Neural progenitor cell (in vitro differentiated cells): ENCODE data around the gene COL23A1. TPM values are rescaled to one million over a fixed set of nuclear protein-coding genes. Genes with fewer than 3 reads are reported as not detected.
"Not testable (repeated sequence)": the region's sequence is repeated elsewhere in the genome, so short reads cannot be mapped to it uniquely, and the experiment has no call there.

Experiments
- DNase-seq: peaks from one replicate; pipeline ENCODE4 v3.0.0-alpha.2; 2016; ENCODE audit warnings: low spot score
- H2AFZ ChIP-seq: fragments of 200-600 bp; sonication (generic); replicated peaks from 2 replicates; pipeline ENCODE4 v1.6.1; 2016; ENCODE audit warnings: antibody characterized with exemption
- H3F3A ChIP-seq: fragments of 200-600 bp; sonication (generic); 2 replicates; pipeline ENCODE4 v1.6.1; 2016; ENCODE audit warnings: antibody characterized with exemption, low read depth
- H3K27ac ChIP-seq: fragments of 200-600 bp; sonication (generic); 2 replicates; pipeline ENCODE4 v1.5.1; 2016; ENCODE audit warnings: mild to moderate bottlenecking
- H3K27me3 ChIP-seq: fragments of 200-600 bp; sonication (generic); 2 replicates; pipeline ENCODE4 v1.6.1; 2016; ENCODE audit warnings: mild to moderate bottlenecking, moderate library complexity
- H3K36me3 ChIP-seq: fragments of 200-600 bp; sonication (generic); 2 replicates; pipeline ENCODE4 v1.5.1; 2016
- H3K4me1 ChIP-seq: fragments of 200-600 bp; sonication (generic); 2 replicates; pipeline ENCODE4 v1.6.1; 2016; ENCODE audit warnings: mixed run types
- H3K4me2 ChIP-seq: fragments of 200-600 bp; sonication (generic); 2 replicates; pipeline ENCODE4 v1.6.1; 2016
- H3K4me3 ChIP-seq: fragments of 200-600 bp; sonication (generic); 2 replicates; pipeline ENCODE4 v1.5.1; 2016
- H3K79me2 ChIP-seq: fragments of 200-600 bp; sonication (generic); 2 replicates; pipeline ENCODE4 v1.6.1; 2016; ENCODE audit warnings: low read depth
- H3K9ac ChIP-seq: fragments of 200-600 bp; sonication (generic); 2 replicates; pipeline ENCODE4 v1.6.1; 2016
- H3K9me3 ChIP-seq: fragments of 200-600 bp; sonication (generic); 2 replicates; pipeline ENCODE4 v1.5.1; 2016; ENCODE audit warnings: low read depth
- H4K20me1 ChIP-seq: fragments of 200-600 bp; sonication (generic); 2 replicates; pipeline ENCODE4 v1.6.1; 2016; ENCODE audit warnings: low read depth
- H3K27ac Mint-ChIP-seq: 3 replicates; pipeline ENCODE4 v1.8.0; 2021; ENCODE audit warnings: mixed read lengths
- H3K27me3 Mint-ChIP-seq: 2 replicates; pipeline ENCODE4 v1.8.0; 2022; ENCODE audit warnings: low read depth, mild to moderate bottlenecking, inconsistent platforms, moderate library complexity, mixed read lengths; ENCODE audit not compliant: insufficient read depth
- H3K36me3 Mint-ChIP-seq: 3 replicates; pipeline ENCODE4 v1.8.0; 2021; ENCODE audit warnings: mixed read lengths
- H3K4me1 Mint-ChIP-seq: 3 replicates; pipeline ENCODE4 v1.8.0; 2021; ENCODE audit warnings: mixed read lengths
- H3K4me3 Mint-ChIP-seq: 3 replicates; pipeline ENCODE4 v1.8.0; 2021; ENCODE audit warnings: mild to moderate bottlenecking, moderate library complexity, mixed read lengths
- H3K9me3 Mint-ChIP-seq: 3 replicates; pipeline ENCODE4 v1.8.0; 2020; ENCODE audit warnings: mixed read lengths
- EZH2 ChIP-seq: fragments of 200-600 bp; sonication (generic); IDR thresholded peaks from 2 replicates; pipeline ENCODE4 v1.6.1; 2017; ENCODE audit warnings: antibody characterized with exemption, mild to moderate bottlenecking, moderate library complexity
- EZH2phosphoT487 ChIP-seq: fragments of 200-600 bp; sonication (generic); IDR thresholded peaks from 2 replicates; pipeline ENCODE4 v1.6.1; 2017; ENCODE audit warnings: antibody characterized with exemption
- total RNA-seq: library from RNA; depleted of rRNA; stranded (reverse); fragments of >200 nt; gene quantifications from 2 replicates; pipeline ENCODE4 v1.2.3, GENCODE V29; 2015; ENCODE audit warnings: low replicate concordance
- TF ChIP-seq, protein P1 (sequence below): fragments of 200-600 bp; sonication (generic); IDR thresholded peaks from 2 replicates; pipeline ENCODE4 v1.5.1; 2017; ENCODE audit warnings: antibody characterized with exemption, mild to moderate bottlenecking

Gene COL23A1
- total RNA-seq, 1 donor from 2014 or later = not detected

DNA sequence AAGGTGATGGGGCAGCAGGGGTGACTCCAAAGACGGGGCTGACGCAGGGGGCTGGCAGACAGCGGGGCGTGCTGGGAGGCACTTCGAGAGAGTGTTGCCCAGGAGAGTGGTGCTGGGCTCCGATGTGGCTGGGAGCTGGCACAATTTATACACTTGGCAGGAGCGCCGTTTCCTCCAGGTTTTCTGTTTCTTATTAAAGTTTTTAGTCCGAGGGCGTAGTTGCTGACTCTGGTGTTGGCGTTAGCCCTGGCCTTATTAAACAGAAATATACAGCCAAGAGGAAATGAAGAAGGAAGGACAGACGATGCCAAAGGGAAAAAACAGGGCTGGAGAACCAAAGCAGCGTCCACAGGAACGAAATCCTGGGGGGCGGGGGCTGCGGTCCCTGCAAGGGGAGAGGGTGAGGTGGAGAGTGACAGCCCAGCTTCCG, 218.0 kb downstream of the COL23A1 start:
- Histone ChIP-seq H3K27ac (no peak overlapping the region), H3K9ac (no peak overlapping the region), H4K20me1 (no peaks in the 10 kb centered on the region), H3K9me3 (no peaks in the 10 kb centered on the region), H3K4me2 (no peak overlapping the region), H3K79me2 (no peaks in the 10 kb centered on the region), H2AFZ (no peak overlapping the region), H3F3A (no peaks in the 10 kb centered on the region), H3K4me1 (no peaks in the 10 kb centered on the region), H3K27me3 (no peaks in the 10 kb centered on the region), H3K36me3 (no peaks in the 10 kb centered on the region), H3K4me3 (no peak overlapping the region)
- Mint-ChIP-seq H3K27ac (peak overlapping the region; percentile 87), H3K4me1 (peaks cover 33% of the 10 kb centered on the region), H3K27me3 (peaks cover 14% of the 10 kb centered on the region), H3K36me3 (peaks cover 11% of the 10 kb centered on the region), H3K4me3 (no peak overlapping the region), H3K9me3 (peaks cover 15% of the 10 kb centered on the region)
- DNase-seq = no peak
- TF ChIP-seq EZH2phosphoT487 = no peak
- TF ChIP-seq, protein P1, sequence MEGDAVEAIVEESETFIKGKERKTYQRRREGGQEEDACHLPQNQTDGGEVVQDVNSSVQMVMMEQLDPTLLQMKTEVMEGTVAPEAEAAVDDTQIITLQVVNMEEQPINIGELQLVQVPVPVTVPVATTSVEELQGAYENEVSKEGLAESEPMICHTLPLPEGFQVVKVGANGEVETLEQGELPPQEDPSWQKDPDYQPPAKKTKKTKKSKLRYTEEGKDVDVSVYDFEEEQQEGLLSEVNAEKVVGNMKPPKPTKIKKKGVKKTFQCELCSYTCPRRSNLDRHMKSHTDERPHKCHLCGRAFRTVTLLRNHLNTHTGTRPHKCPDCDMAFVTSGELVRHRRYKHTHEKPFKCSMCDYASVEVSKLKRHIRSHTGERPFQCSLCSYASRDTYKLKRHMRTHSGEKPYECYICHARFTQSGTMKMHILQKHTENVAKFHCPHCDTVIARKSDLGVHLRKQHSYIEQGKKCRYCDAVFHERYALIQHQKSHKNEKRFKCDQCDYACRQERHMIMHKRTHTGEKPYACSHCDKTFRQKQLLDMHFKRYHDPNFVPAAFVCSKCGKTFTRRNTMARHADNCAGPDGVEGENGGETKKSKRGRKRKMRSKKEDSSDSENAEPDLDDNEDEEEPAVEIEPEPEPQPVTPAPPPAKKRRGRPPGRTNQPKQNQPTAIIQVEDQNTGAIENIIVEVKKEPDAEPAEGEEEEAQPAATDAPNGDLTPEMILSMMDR = no peak
- TF ChIP-seq EZH2 = no peak

DNA sequence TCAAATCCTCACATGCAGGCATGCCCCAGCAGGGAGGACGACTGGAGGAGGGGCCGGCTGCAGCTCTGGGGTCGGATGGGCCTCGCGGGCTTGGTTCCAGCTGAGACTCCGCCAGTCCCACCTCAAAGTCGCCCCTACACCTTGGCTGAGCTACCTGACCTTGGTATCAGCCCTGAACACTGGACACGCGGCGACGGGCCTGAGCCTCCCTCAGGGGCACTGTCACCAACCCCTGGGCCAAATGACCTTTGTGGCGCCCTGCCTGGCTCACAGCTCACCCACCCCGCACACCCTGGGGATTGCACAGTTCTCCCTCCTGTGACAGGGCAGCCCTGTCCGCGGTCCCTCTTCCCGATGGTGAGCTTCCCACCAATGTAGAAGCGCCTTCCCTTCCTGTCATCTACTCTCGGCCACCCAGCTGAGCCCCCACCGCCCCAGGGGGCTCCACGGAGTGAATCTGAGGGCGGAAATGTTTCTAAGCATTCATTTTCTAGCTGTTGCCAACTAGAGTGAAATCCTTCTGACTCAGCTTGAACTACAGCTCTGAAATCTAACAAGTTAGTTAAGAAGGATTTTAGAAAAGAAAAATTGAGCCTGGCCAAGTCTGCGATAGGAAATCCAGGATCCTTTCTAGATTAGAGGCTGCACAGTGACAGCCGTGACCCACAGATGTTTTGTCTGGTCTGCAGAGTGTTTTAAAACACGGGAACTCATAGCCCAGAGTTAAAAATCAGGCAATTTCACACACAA, 218.7 kb downstream of the COL23A1 start:
- no peaks in the 10 kb centered on the region for H3F3A ChIP-seq
- Mint-ChIP-seq H3K4me1 (peaks cover 33% of the 10 kb centered on the region), H3K27me3 (peaks cover 14% of the 10 kb centered on the region), H3K4me3 (no peak overlapping the region), H3K27ac (peak overlapping the region; percentile 87), H3K36me3 (peaks cover 12% of the 10 kb centered on the region), H3K9me3 (peaks cover 18% of the 10 kb centered on the region)
- no peak for DNase-seq
- H3K4me1 ChIP-seq = no peaks in the 10 kb centered on the region
- H3K9ac ChIP-seq = no peak overlapping the region
- no peak overlapping the region for H3K4me2 ChIP-seq
- H3K36me3 ChIP-seq = no peaks in the 10 kb centered on the region
- no peaks in the 10 kb centered on the region for H3K79me2 ChIP-seq
- H3K27me3 ChIP-seq = no peaks in the 10 kb centered on the region
- H4K20me1 ChIP-seq = no peaks in the 10 kb centered on the region
- no peak overlapping the region for H3K4me3 ChIP-seq
- TF ChIP-seq EZH2phosphoT487 = no peak
- TF ChIP-seq, protein P1 = no peak
- no peak for TF ChIP-seq EZH2
- H2AFZ ChIP-seq = no peak overlapping the region
- no peak overlapping the region for H3K27ac ChIP-seq
- no peaks in the 10 kb centered on the region for H3K9me3 ChIP-seq

DNA sequence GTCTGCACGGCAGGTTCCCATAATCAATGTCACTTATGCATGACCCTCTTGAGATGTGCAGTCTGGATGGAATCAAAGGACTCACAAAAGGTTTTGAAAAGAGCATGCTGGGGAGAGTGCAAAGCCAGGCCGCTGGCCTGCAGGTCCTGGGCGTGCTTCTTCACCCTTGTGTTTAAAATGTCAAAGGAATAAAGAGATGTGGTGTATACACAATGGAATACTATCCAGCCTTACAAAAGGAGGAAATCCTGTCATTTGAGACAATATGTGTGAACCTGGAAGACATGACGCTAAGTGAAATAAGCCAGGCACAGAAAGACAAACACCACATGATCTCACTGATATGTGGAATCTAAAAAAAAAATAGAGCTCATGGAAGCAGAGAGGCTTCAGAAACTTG, 220.1 kb downstream of the COL23A1 start:
- H3K27ac ChIP-seq = no peak overlapping the region
- H3K36me3 Mint-ChIP-seq = peaks cover 15% of the 10 kb centered on the region
- H2AFZ ChIP-seq = no peak overlapping the region

DNA sequence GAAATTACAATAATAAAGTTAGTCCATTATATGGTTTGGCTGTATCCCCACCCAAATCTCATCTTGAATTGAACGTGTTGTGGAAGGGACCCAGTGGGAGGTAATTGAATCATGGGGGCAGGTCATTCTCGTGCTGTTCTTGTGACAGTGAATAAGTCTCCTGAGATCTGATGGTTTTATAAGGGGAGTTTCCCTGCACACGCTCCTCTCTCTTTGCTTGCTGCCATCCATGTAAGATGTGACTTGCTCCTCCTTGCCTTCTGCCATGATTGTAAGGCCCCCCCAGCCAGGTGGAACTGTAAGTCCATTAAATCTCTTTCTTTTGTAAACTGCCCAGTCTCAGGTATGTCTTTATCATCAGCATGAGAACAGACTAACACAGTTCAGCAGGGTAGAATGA, 220.7 kb downstream of the COL23A1 start:
- not testable (repeated sequence) for H3K27ac ChIP-seq, H2AFZ ChIP-seq, DNase-seq, H3K27ac Mint-ChIP-seq, H3K4me3 Mint-ChIP-seq, H3K9ac ChIP-seq, H3K27me3 ChIP-seq, H3K4me3 ChIP-seq, H4K20me1 ChIP-seq, H3F3A ChIP-seq, H3K4me1 ChIP-seq, H3K79me2 ChIP-seq, H3K36me3 ChIP-seq, H3K9me3 ChIP-seq, H3K4me2 ChIP-seq
- H3K36me3 Mint-ChIP-seq = peaks cover 15% of the 10 kb centered on the region
- peaks cover 34% of the 10 kb centered on the region for H3K4me1 Mint-ChIP-seq
- H3K9me3 Mint-ChIP-seq = peaks cover 21% of the 10 kb centered on the region
- H3K27me3 Mint-ChIP-seq = peaks cover 14% of the 10 kb centered on the region

More for the DNA sequence above, 220.1 kb downstream of the COL23A1 start:
- Histone ChIP-seq H3K36me3 (no peaks in the 10 kb centered on the region), H4K20me1 (no peaks in the 10 kb centered on the region), H3K27me3 (no peaks in the 10 kb centered on the region), H3K4me3 (no peak overlapping the region), H3F3A (no peaks in the 10 kb centered on the region), H3K9me3 (no peaks in the 10 kb centered on the region), H3K4me1 (no peaks in the 10 kb centered on the region), H3K9ac (no peak overlapping the region), H3K4me2 (no peak overlapping the region), H3K79me2 (no peaks in the 10 kb centered on the region)
- peaks cover 32% of the 10 kb centered on the region for H3K4me1 Mint-ChIP-seq
- H3K27me3 Mint-ChIP-seq = peaks cover 12% of the 10 kb centered on the region
- TF ChIP-seq EZH2 (no peak), EZH2phosphoT487 (no peak)
- TF ChIP-seq, protein P1 = no peak
- H3K27ac Mint-ChIP-seq = peak overlapping the region; percentile 30
- DNase-seq = no peak
- H3K4me3 Mint-ChIP-seq = no peak overlapping the region
- peaks cover 21% of the 10 kb centered on the region for H3K9me3 Mint-ChIP-seq
